D721Med (cell line): ENCODE measurements around the gene KCNJ12.
"Not testable (repeated sequence)": the region's sequence is repeated elsewhere in the genome, so short reads cannot be mapped to it uniquely, and the experiment has no call there.

Experiments
- DNase-seq: peaks from one replicate; pipeline ENCODE4 v3.0.0; 2011; ENCODE audit warnings: low spot score; ENCODE audit not compliant: insufficient read length
- FAIRE-seq: peaks from 2 replicates; lab custom pipeline; 2011; peaks lifted over from hg19 to GRCh38; lab: Jason Lieb, UNC
- CTCF ChIP-seq: IDR thresholded peaks from 2 replicates; pipeline ENCODE4 v1.5.1; 2012; ENCODE audit warnings: mild to moderate bottlenecking, control low read depth; ENCODE audit not compliant: insufficient read depth; ENCODE audit errors: missing control alignments

Gene KCNJ12

DNA sequence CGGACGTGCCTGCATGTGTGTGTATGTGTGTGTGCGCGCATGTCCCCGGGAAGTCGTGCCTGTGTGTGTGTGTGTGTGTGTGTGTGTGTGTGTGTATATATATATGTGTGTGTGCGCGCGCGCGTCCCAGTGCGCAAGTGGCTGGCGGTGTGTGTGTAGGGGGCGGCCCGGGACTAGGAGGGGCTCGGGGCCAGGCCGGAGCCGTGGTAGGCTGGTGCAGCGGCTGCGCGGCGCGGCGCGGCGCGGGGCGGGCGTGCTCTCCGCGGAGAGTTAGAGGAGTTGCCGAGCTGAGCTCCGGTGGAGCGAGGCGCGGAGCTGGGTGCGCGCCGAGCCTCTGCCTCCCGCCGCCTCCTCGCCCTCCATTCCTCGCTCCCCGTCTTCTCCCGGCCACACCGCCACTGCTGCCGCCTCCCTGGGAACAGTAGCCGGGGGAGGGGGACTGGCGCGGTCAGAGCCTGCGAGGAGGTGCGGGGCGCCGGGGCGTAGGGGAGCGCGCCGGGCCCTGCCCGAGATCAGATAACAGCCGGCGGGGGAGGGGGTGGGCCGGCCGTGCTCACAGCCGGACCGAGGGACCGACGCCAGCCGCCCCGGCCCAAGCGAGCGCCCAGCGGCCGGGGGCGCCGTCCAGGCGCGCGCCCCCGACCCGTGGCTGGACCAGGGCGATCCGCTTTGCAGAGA lies at the start of gene KCNJ12:
Gene KCNJ12 (plus strand): TSS at position 277 of the 678 bp plus-strand sequence. CDS start 38,986 bp downstream, outside the sequence.
- DNase-seq (no peak), FAIRE-seq (no peak)
- no peak for TF ChIP-seq CTCF

- DNase-seq, FAIRE-seq: not testable (repeated sequence)
Observed at GRCh38 chr17:21327921-21328320, 48.2 kb upstream of the KCNJ12 start.

GRCh38 chr17:21328778-21329177 lies 47.4 kb upstream of the KCNJ12 start:
- FAIRE-seq, DNase-seq: not testable (repeated sequence)

- no peak for DNase-seq
- no peak for TF ChIP-seq CTCF
- FAIRE-seq = no peak
Observed at GRCh38 chr17:21330436-21331160, 45.6 kb upstream of the KCNJ12 start.

GRCh38 chr17:21336541-21337294 lies 39.4 kb upstream of the KCNJ12 start:
- not testable (repeated sequence) for FAIRE-seq, DNase-seq

DNA sequence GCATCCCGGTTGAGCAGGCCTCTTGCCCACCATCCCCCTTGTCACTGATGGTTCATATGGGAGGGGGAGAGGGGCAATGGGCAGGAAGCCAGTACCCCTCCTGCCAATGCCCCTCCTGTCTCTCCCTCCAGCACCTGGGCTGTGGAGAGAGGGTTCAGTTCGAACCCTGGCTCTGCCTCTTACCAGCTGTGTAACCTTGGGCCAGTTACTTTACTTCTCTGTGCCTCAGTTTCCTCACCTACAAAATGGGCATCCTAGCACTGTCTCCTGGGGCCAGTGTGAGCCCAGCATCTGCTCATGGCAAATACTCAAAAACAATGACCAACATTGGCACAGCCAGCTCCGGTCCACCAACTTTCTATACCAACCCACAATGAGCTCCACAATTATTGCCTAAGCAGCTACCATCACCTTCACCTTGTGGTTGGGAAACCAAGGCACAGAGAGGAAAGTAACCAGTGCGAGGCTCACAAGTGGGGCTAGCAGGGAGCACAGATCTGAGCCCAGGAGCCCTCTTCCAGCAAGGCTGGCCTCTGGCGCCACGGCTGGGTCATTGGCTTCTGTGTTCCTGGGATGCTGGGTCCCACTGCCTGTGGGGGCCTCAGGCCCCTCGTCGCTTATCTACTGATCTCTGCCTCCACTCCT lies 38.1 kb upstream of the KCNJ12 start:
- DNase-seq, FAIRE-seq: not testable (repeated sequence)

- FAIRE-seq (no peak), DNase-seq (no peak)
- TF ChIP-seq CTCF = no peak
Observed at GRCh38 chr17:21339011-21339410, 37.1 kb upstream of the KCNJ12 start.

GRCh38 chr17:21339571-21339970 lies 36.6 kb upstream of the KCNJ12 start:
- DNase-seq, FAIRE-seq: not testable (repeated sequence)

DNA sequence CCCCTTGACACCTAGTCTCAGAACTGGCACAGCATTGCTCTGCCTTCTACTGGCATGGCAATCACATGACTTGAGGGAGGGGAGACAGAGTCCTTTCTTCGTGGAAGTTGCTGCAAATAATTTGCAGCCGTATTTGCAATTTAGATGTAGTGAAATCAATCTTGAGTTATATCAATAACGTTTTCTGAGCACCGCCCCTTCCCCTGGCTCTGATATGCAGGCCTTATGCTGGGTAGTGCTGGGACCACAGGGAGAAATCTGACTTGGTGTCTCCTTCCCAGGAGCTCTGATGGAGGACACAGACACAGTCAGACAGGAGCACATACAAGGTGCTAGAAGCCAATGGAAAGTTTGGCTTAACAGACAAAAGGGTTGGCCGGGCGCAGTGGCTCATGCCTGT lies 35.8 kb upstream of the KCNJ12 start:
- not testable (repeated sequence) for FAIRE-seq, DNase-seq

DNA sequence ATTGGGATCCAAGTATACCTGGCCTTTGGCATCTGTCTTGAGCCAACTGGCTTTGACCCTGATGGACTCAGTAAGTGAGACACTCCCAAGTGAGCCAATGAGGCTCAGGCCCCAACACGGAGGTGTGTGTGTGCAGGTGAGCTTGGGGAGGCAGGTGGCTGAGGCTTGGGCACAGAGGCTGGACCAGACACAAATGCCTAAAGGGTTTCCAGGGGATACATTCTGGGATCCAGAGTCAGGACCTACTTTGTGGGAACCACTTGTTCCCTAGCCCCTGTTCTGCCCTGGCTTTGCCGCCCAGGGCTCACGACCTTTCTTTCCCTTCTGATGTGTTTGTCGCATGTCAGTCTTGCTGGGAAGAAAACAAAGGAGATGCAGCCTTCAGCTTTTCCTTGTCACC lies 34.9 kb upstream of the KCNJ12 start:
- DNase-seq, FAIRE-seq: not testable (repeated sequence)

DNA sequence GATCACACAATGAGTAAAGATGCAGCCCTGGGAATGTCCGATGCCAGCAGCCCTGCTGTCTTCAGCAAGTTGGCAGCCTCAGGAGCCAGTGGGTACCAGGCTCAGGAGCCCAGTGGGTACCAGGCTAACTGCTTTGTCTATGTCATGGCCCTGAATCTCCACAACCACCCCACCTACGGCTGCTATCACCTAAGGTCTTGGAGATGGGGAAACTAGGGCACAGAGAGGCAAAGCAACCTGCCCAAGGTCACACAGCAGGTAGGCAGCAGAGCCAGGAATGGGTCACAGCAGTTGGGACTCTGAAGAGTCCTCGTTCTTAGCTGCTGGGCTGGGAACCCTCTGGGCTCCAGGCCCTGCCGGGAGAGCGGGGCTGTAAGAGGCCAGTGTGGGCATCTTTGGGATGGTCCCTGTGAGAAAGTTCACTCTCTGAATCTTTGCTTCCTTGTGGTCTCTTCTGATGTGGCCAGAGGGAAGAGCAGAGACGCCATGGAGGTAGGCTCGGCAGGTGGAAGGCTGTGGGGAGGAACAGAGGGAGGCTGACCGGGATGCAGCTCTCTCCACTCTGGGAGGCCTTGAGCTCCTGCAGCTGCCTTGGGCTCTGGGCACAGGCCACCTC lies 34.1 kb upstream of the KCNJ12 start:
- FAIRE-seq, DNase-seq: not testable (repeated sequence)

- FAIRE-seq, DNase-seq: not testable (repeated sequence)
Observed at GRCh38 chr17:21343061-21343949, 32.9 kb upstream of the KCNJ12 start.

DNA sequence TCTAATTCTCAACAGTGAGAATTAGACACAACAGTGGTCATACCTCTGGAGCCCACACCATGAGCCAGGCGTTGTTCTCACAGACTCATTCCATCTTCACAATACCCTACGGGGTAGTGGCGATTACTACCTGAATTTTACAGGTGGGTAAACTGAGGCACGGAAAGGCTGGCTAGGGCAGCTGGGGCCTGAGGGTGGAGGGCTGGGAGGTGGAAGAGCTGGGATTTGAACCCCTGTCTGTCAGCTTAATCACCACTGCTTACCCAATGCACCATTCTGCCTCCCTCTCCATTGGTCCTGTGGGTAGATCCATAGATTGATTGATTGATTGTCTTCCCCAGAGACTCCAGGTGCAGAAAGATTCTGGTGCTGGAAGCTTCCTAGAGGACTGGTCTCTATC lies 31.4 kb upstream of the KCNJ12 start:
- DNase-seq, FAIRE-seq: not testable (repeated sequence)
